Loucy (cell line): Measurements from ENCODE around the gene OGN.

ENCODE experiments used
- CTCF ChIP-seq: fragments of 200-600 bp; sonication (generic); conservative IDR thresholded peaks from 2 replicates; pipeline ENCODE4 v1.5.1; 2014; ENCODE audit warnings: mild to moderate bottlenecking, antibody characterized with exemption, low read length
- EZH2phosphoT487 ChIP-seq: fragments of 200-600 bp; IDR thresholded peaks from 2 replicates; pipeline ENCODE4 v1.6.1; 2018; ENCODE audit warnings: antibody characterized with exemption, mild to moderate bottlenecking, moderate library complexity, borderline replicate concordance

DNA sequence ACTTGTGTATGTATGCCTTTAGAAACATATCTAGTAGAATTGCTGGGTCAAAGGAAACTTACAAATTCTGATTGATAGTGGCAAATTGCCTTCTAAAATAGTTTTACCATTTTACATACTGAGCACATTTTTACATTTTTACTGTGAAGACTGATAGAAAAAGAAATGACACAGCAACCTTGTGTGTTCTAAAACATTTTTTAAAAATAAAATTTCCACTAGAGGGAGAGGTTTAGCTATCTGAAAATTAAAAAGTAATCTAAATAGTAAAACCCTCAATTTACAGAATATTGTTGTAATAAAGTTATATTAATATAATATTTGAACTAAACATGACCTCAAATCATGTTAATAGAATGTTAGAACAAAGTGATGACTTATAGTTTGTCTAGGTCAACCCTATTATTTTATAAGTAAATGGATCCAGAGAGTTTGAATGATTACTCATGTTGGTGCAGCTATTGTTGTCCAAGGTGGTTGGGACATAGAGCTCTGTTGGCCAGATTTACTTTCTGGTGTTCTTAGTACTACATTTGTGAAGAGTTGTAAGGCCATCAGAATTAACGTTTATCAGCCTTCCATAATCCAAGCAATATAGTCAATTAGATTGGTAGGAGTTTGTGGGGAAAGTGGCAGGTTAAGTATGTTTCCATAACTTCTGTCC is 61.4 kb downstream of the OGN start:
- peak; percentile 54 for TF ChIP-seq CTCF
- no peak for TF ChIP-seq EZH2phosphoT487
